Neural progenitor cell (in vitro differentiated cells): ENCODE data around the gene STX16.

ENCODE experiments used
- EZH2 ChIP-seq: fragments of 200-600 bp; sonication (generic); IDR thresholded peaks from 2 replicates; pipeline ENCODE4 v1.6.1; 2017; ENCODE audit warnings: antibody characterized with exemption, mild to moderate bottlenecking, moderate library complexity
- TF ChIP-seq, protein P1 (sequence below): fragments of 200-600 bp; sonication (generic); IDR thresholded peaks from 2 replicates; pipeline ENCODE4 v1.5.1; 2017; ENCODE audit warnings: antibody characterized with exemption, mild to moderate bottlenecking

DNA sequence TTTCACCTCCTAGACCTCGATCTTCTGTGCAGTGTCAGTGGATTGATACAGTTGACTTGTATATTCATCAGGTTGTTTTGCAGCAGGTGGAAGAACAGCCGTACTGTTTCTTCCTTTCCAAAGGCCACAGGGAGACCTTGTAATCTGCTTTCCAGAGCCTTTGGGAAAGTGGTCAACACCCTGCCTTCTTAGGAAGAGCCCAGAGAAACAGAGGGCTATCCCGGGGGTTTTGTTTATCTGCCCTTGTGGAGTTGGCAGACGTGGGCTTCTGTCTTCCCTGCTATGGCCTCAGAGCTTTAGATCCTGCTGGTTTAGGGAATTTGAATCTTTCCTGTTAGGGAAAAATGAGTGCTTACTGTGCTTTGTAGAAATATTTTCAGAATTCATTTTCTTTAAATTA lies 19.6 kb downstream of the STX16 start:
- TF ChIP-seq, protein P1, sequence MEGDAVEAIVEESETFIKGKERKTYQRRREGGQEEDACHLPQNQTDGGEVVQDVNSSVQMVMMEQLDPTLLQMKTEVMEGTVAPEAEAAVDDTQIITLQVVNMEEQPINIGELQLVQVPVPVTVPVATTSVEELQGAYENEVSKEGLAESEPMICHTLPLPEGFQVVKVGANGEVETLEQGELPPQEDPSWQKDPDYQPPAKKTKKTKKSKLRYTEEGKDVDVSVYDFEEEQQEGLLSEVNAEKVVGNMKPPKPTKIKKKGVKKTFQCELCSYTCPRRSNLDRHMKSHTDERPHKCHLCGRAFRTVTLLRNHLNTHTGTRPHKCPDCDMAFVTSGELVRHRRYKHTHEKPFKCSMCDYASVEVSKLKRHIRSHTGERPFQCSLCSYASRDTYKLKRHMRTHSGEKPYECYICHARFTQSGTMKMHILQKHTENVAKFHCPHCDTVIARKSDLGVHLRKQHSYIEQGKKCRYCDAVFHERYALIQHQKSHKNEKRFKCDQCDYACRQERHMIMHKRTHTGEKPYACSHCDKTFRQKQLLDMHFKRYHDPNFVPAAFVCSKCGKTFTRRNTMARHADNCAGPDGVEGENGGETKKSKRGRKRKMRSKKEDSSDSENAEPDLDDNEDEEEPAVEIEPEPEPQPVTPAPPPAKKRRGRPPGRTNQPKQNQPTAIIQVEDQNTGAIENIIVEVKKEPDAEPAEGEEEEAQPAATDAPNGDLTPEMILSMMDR: no peak
- TF ChIP-seq EZH2: no peak
